SKM-1 (cell line): ENCODE results near the gene TFEB.
"Not testable (repeated sequence)": the region's sequence is repeated elsewhere in the genome, so short reads cannot be mapped to it uniquely, and the experiment has no call there.

ENCODE experiments used
- DNase-seq: peaks from one replicate; lab custom pipeline; 2025; ENCODE audit not compliant: unreplicated experiment; lab: John Stamatoyannopoulos, UW

Gene TFEB

GRCh38 chr6:41766043-41766664 lies 30.7 kb upstream of the TFEB start:
- not testable (repeated sequence) for DNase-seq

GRCh38 chr6:41763470-41763869 lies 28.1 kb upstream of the TFEB start:
- no peak for DNase-seq

- DNase-seq, result no peak
These were observed 24.6 kb upstream of the TFEB start for GRCh38 chr6:41759905-41760579.

GRCh38 chr6:41759106-41759904 lies 23.9 kb upstream of the TFEB start:
- DNase-seq, result no peak

GRCh38 chr6:41758641-41759035 lies 23.2 kb upstream of the TFEB start:
- no peak for DNase-seq

- no peak for DNase-seq
These were observed 22.7 kb upstream of the TFEB start for GRCh38 chr6:41757931-41758640.

- no peak for DNase-seq
These were observed 21.9 kb upstream of the TFEB start for GRCh38 chr6:41757271-41757670.

- no peak for DNase-seq
These were observed 20.9 kb upstream of the TFEB start for GRCh38 chr6:41756354-41756753.

GRCh38 chr6:41755895-41756294 lies 20.5 kb upstream of the TFEB start:
- DNase-seq, result no peak

GRCh38 chr6:41750374-41750773 lies 15.0 kb upstream of the TFEB start:
- no peak for DNase-seq

GRCh38 chr6:41748542-41748941 lies 13.1 kb upstream of the TFEB start:
- DNase-seq, result no peak

GRCh38 chr6:41748102-41748477 lies 12.7 kb upstream of the TFEB start:
- DNase-seq, result no peak

GRCh38 chr6:41747256-41748101 lies 12.1 kb upstream of the TFEB start, which contains the start of gene PGC:
TSS of gene PGC (minus strand) at chr6:41747397. CDS start at chr6:41747334, 63 bp downstream.
- no peak for DNase-seq

GRCh38 chr6:41746107-41746506 lies 10.7 kb upstream of the TFEB start:
- DNase-seq, result no peak

GRCh38 chr6:41744236-41744787 lies 8.9 kb upstream of the TFEB start:
- no peak for DNase-seq

- no peak for DNase-seq
These were observed 8.2 kb upstream of the TFEB start for GRCh38 chr6:41743406-41744235.

GRCh38 chr6:41741625-41742490 lies 6.5 kb upstream of the TFEB start:
- DNase-seq, result no peak

GRCh38 chr6:41740366-41741162 lies 5.2 kb upstream of the TFEB start:
- no peak for DNase-seq
